OCI-LY7 (cell line): Measurements from ENCODE around the gene CNTN1.

Source experiments
- CTCF ChIP-seq: fragments of 200-600 bp; sonication (generic); conservative IDR thresholded peaks from 2 replicates; pipeline ENCODE4 v1.5.1; 2014; ENCODE audit warnings: mild to moderate bottlenecking, antibody characterized with exemption, low read length, moderate library complexity, mixed read lengths
- EZH2phosphoT487 ChIP-seq: fragments of 200-600 bp; sonication (generic); IDR thresholded peaks from 2 replicates; pipeline ENCODE4 v1.6.1; 2018; ENCODE audit warnings: low read depth, borderline replicate concordance, mild to moderate bottlenecking, mixed run types, antibody characterized with exemption, low read length, moderate library complexity, mixed read lengths

GRCh38 chr12:40769846-40770245 lies 77.6 kb downstream of the CNTN1 start:
- TF ChIP-seq CTCF, result no peak
- TF ChIP-seq EZH2phosphoT487, result no peak
